Measurements from ENCODE around the gene PRDM10. TPM values are rescaled to one million over a fixed set of nuclear protein-coding genes. Genes with fewer than 3 reads are reported as not detected.

The PRDM10 gene
- total RNA-seq, 1 experiment from 2014 or later, result 7.7 TPM

DNA sequence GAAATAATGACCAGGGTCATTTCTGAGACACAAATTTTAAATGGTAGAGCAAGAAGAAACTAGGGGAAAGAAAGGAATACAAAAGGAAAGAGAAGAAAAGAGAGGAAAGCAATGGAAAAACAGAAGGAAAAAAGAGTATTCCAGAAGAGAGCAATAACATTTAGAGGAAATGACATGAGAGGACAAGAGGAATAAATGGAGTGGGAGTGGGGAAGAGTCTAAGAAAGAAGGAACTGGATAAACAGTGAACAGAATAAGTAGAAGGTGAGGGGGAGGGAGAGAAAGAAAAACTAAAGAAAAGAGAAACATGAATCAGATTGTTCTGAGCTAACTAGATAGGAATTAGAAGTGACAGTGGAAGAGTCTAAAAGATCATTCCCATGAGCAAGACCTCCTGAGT is 28.4 kb downstream of the PRDM10 start:
- H4K91ac ChIP-seq (ENCODE audit: insufficient read length, low read depth, low read length), result no peak overlapping the region
- H2BK12ac ChIP-seq (ENCODE audit: insufficient read length, low read depth, low read length), result no peak overlapping the region
- no peaks in the 10 kb centered on the region; the same call in 1 of the 2 replicates for H3K79me2 ChIP-seq (ENCODE audit: insufficient read depth, low read length)
- H2AK5ac ChIP-seq (ENCODE audit: insufficient read length, low read length), result no peak overlapping the region
- H3K27me3 ChIP-seq (ENCODE audit: insufficient read depth, low read length), result no peaks in the 10 kb centered on the region
- H3K14ac ChIP-seq (ENCODE audit: insufficient read depth, low read length), result no peak overlapping the region
- Mint-ChIP-seq H3K27me3 (ENCODE audit: low read depth) (no peaks in the 10 kb centered on the region; the same call in 1 of the 2 replicates), H3K4me1 (peaks cover 20 to 22% of the 10 kb centered on the region in 2 experiments), H3K27ac (no peak overlapping the region), H3K9me3 (no peaks in the 10 kb centered on the region), H3K36me3 (ENCODE audit: insufficient read depth in 1 of 3, low read depth in 3 of 3) (peaks cover 5 to 9% (median 9%) of the 10 kb centered on the region in 3 experiments; a peak in 4 of 7 replicates), H3K4me3 (no peak overlapping the region)
- H3K23ac ChIP-seq (ENCODE audit: insufficient read length, low read depth, low read length), result no peak overlapping the region
- H2BK120ac ChIP-seq (ENCODE audit: low read depth, low read length, poor library complexity, severe bottlenecking), result no peak overlapping the region
- no peak overlapping the region for H4K8ac ChIP-seq (replicated peaks; ENCODE audit: insufficient read length, low read depth, low read length)
- no peak overlapping the region for H3K4me2 ChIP-seq (ENCODE audit: insufficient read depth, insufficient read length, low read length)
- no peak overlapping the region for H2BK5ac ChIP-seq (ENCODE audit: insufficient read length, low read length)
- DNase-seq, result no peak
- H2AFZ ChIP-seq (ENCODE audit: low read length), result no peak overlapping the region
- H2BK15ac ChIP-seq (ENCODE audit: low read depth, low read length), result no peak overlapping the region
- peaks cover 2% of the 10 kb centered on the region; the same call in 1 of the 2 replicates for H3K4me1 ChIP-seq (ENCODE audit: insufficient read depth, low read length)
- H4K20me1 ChIP-seq (ENCODE audit: control insufficient read depth, insufficient read depth, insufficient read length), result no peaks in the 10 kb centered on the region
- H3K79me1 ChIP-seq (ENCODE audit: insufficient read depth, low read depth, low read length, poor library complexity, severe bottlenecking), result peaks cover 3% of the 10 kb centered on the region
- no peak overlapping the region for H3K18ac ChIP-seq (ENCODE audit: insufficient read length, low read depth, low read length)
- H3K9me3 ChIP-seq (ENCODE audit: control insufficient read depth, low read depth, low read length), result no peaks in the 10 kb centered on the region
- no peak overlapping the region for H3K27ac ChIP-seq (ENCODE audit: insufficient read length, low read depth, low read length)
- H2BK20ac ChIP-seq (ENCODE audit: low read depth, low read length, poor library complexity, severe bottlenecking), result no peak overlapping the region
- H4K5ac ChIP-seq (ENCODE audit: insufficient read length, low read depth, low read length), result no peak overlapping the region
- H3K9ac ChIP-seq (ENCODE audit: extremely low read depth, insufficient read length, low read length), result no peak overlapping the region
- no peaks in the 10 kb centered on the region for H3K23me2 ChIP-seq (ENCODE audit: insufficient read length, low read depth, low read length, poor library complexity, severe bottlenecking)
- TF ChIP-seq, protein P1, sequence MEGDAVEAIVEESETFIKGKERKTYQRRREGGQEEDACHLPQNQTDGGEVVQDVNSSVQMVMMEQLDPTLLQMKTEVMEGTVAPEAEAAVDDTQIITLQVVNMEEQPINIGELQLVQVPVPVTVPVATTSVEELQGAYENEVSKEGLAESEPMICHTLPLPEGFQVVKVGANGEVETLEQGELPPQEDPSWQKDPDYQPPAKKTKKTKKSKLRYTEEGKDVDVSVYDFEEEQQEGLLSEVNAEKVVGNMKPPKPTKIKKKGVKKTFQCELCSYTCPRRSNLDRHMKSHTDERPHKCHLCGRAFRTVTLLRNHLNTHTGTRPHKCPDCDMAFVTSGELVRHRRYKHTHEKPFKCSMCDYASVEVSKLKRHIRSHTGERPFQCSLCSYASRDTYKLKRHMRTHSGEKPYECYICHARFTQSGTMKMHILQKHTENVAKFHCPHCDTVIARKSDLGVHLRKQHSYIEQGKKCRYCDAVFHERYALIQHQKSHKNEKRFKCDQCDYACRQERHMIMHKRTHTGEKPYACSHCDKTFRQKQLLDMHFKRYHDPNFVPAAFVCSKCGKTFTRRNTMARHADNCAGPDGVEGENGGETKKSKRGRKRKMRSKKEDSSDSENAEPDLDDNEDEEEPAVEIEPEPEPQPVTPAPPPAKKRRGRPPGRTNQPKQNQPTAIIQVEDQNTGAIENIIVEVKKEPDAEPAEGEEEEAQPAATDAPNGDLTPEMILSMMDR (conservative IDR thresholded peaks at IDR 0.05), result no peak
- H3K4ac ChIP-seq (ENCODE audit: low read depth, low read length), result no peak overlapping the region
- H3K56ac ChIP-seq (ENCODE audit: insufficient read length, low read depth, low read length), result no peak overlapping the region
- H3T11ph ChIP-seq (ENCODE audit: low read length), result no peak overlapping the region

All from H9 (cell line).